GM19397 (cell line): ENCODE data around the gene CD72.
"Not testable (repeated sequence)": the region's sequence is repeated elsewhere in the genome, so short reads cannot be mapped to it uniquely, and the experiment has no call there.

ENCODE experiments used
- ATAC-seq: cut with Tn5 transposase; IDR thresholded peaks from one replicate; pipeline ENCODE4 v1.9.1; 2021; ENCODE audit warnings: mild to moderate bottlenecking, moderate library complexity; ENCODE audit not compliant: unreplicated experiment

CD72 gene

GRCh38 chr9:35650341-35651158, 32.3 kb upstream of the CD72 start, which contains the start of gene SIT1:
Gene SIT1 (minus strand): TSS chr9:35650931. CDS start chr9:35650853, 78 bp downstream.
- ATAC-seq: no peak

GRCh38 chr9:35649431-35650340, 31.5 kb upstream of the CD72 start:
- ATAC-seq: no peak

- ATAC-seq: peak; percentile 84
Measured at GRCh38 chr9:35646533-35647265, 28.5 kb upstream of the CD72 start.

GRCh38 chr9:35646153-35646532, 27.9 kb upstream of the CD72 start:
- no peak for ATAC-seq

GRCh38 chr9:35645736-35646135, 27.5 kb upstream of the CD72 start:
- ATAC-seq: not testable (repeated sequence)

GRCh38 chr9:35643046-35643445, 24.8 kb upstream of the CD72 start:
- ATAC-seq: no peak

- ATAC-seq: not testable (repeated sequence)
Measured at GRCh38 chr9:35641478-35641877, 23.3 kb upstream of the CD72 start.

- ATAC-seq: not testable (repeated sequence)
Measured at GRCh38 chr9:35640431-35640830, 22.2 kb upstream of the CD72 start.

GRCh38 chr9:35639631-35640030, 21.4 kb upstream of the CD72 start:
- no peak for ATAC-seq

- ATAC-seq: not testable (repeated sequence)
Measured at GRCh38 chr9:35639225-35639624, 21.0 kb upstream of the CD72 start.

- ATAC-seq: not testable (repeated sequence)
Measured at GRCh38 chr9:35638751-35639150, 20.5 kb upstream of the CD72 start.

- ATAC-seq: not testable (repeated sequence)
Measured at GRCh38 chr9:35637427-35637955, 19.3 kb upstream of the CD72 start.

GRCh38 chr9:35636877-35637246, 18.6 kb upstream of the CD72 start:
- not testable (repeated sequence) for ATAC-seq

GRCh38 chr9:35636135-35636876, 18.1 kb upstream of the CD72 start:
- ATAC-seq: no peak

- ATAC-seq: no peak
Measured at GRCh38 chr9:35635730-35636129, 17.5 kb upstream of the CD72 start.

GRCh38 chr9:35629597-35629996, 11.4 kb upstream of the CD72 start:
- ATAC-seq: no peak

- ATAC-seq: no peak
Measured at GRCh38 chr9:35628389-35628991, 10.3 kb upstream of the CD72 start.

GRCh38 chr9:35627575-35627974, 9.4 kb upstream of the CD72 start:
- ATAC-seq: no peak

- ATAC-seq: peak; percentile 57
Measured at GRCh38 chr9:35619800-35620158, 1.6 kb upstream of the CD72 start.
